Stimulated activated CD4-positive, alpha-beta T cell treated with anti-CD3 and anti-CD28 coated beads, Interleukin-15, amount 100 ng/mL, for 24 hours (primary cell): ENCODE results near the gene SULT1C2.
"Not testable (repeated sequence)": the region's sequence is repeated elsewhere in the genome, so short reads cannot be mapped to it uniquely, and the experiment has no call there.

Source experiments
- DNase-seq: peaks from one replicate; pipeline ENCODE4 v3.0.0-alpha.2; 2020

The SULT1C2 gene

DNA sequence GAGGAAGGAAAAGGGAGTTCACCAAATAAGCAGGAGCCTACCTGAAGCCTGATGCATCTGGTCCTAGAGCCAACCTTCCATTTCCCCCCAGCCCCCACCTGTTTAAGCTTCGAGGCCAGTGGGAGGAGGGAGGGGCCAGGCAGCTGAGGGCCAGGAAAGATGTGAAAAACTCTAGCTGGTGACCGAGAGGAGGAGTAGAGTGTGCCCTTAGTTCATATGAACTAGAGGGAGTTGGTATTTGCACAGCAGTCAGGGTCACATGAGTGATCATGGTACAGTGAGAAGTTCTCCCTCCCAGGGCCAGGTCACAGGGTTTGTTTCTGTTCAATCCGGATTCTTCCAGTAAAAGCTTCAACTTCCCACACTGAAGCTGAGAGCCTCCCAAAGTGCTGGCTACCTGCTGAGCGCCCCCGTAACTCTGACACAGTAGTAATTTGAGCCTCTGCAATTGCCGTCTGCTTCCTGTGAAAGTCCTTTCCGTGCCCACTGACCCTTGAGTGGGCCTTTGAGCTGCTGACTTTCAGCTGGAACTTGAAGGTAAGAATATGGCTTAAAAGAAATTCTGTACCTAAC, at the start of gene SULT1C2:
TSS of gene SULT1C2 (plus strand) at position 362 of the 573 bp plus-strand sequence. CDS start 4,773 bp downstream, outside the sequence.
- no peak for DNase-seq

DNA sequence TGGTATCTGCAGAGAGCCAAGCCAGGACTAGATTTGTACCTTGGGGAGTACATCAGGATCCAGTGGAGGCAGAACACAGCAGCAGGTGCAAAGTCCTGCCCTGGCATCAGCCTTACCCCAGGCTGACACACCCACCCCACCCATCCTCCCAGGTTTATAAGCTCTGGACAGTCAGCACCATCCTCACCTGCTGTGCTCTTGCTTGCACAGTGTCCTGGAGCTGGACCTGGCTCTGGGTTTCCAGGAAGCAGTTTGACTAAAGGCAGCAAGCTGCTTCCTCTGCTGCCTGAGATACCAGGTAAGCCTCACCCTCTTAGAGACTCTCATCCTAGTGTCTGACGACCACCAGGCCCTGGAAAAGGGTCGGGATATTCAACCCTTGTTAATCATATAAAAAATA, 48.9 kb upstream of the SULT1C2 start, which contains the start of gene SULT1C3:
TSS of gene SULT1C3 (plus strand) at position 183 of the 400 bp plus-strand sequence. CDS start 7,227 bp downstream, outside the sequence.
- no peak for DNase-seq

DNA sequence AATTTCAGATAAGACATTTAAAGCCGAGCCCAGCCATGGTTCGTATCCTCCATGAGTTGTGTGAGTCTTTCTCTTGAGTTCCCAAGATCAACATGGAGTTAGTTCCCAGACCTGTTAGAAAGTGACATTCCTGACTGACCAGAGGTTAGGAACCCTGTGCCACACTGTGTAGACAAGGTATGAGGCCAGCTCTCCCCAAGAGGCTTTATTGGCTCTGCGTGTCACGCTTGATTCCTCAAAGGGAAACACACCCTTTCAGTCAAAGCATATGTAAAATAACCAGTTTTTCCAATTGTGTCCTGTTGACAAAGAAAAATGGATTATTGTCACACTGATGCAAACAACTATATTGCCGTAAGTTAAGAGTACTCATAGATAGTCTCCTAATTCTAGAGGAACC, 47.7 kb upstream of the SULT1C2 start:
- DNase-seq: no peak

DNA sequence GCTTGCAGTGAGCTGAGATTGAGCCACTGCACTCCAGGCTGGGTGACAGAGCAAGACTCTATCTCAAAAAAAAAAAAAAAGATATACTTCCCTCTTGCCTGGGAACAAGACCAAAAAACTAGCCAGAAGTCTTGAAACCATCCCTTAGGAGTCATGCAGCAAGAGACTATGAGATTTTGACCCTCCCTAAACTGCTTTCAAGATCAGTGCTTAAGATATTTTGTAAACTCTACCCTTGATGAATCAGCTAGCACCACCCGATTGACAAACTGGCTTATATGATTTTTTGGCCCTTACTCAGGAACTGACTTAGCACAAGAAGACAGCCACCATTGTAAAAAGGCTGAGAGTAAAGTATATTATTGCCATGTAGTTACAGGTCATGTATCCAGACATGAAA, 45.1 kb upstream of the SULT1C2 start:
- DNase-seq: no peak

DNA sequence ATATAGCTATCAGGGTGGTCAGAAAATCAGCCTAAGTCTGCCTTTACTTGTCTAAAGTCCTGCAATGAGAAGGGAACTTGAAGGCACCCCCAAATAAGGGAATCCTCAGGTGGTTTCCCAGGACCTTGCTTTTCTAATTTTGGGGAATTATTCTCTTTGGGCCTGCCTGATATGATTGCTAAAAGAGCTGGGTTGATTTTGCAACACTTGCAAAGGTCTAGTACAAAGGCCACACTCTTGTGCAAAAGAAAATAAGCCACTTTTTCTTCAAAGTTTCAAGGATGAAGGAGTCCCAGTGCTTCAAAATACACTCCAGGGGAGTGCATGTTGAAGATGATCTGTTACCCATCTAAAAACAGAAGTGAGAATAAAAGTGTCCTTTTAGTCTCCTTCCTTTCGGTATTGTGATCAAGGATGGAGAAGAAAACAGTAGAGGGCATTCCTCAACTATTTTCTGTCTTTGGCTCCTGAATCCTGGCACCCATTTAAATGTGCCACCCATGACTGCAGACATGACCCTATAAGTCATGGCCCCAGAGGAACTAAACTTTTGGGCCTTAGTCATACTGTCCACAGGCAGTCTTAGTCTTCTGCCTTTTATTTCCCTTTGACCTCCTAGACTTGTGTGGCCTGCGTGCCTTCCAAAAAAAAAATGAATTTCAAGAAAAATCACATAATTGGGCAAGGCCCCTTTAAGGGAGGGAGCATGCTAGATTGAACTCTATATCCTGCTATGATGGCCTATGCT, 43.9 kb upstream of the SULT1C2 start:
- DNase-seq: no peak

DNA sequence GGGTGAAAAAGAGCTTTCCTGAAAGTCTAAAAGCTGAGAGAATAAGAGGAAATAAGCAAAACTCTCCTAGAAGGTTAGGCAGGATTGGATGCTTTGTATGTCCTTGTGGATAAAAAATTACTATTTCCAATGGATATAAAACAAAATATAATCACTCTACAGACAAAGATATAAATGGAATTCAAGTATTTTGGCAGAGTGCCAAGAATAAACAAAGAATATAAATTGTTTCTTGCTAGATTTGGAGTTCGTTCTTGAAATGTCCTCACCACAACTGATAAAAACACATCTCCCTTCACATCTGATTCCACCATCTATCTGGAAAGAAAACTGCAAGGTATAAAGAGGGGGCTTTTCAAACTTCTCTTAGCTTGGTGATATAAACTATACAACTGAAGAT, 35.6 kb upstream of the SULT1C2 start:
- DNase-seq: no peak

DNA sequence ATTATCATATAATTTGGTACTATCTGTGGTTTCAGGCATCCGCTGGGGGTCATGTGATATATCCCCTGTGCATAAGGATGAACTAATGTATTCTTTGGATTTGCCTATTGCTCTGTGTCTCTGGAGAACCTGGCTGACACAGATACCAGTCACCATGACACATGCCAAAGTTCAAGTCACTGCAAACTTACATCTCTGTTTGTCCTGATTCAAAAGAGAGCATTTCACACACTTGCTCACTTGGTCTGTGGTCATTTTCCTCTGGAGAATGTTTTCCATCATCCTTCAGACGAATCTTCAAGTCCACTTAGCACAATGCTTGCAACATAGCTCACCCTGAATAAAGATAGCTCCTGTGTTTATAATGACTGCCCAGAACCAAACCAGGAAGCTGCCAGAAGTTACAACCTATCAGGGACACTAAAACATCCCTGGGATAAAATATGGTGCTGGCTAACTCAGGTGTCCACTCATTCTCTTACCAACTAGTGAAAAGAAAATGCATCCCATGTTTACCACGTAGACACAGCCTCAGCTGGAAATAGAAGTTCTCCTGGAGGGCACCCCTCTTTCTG, 30.9 kb upstream of the SULT1C2 start:
- no peak for DNase-seq

DNA sequence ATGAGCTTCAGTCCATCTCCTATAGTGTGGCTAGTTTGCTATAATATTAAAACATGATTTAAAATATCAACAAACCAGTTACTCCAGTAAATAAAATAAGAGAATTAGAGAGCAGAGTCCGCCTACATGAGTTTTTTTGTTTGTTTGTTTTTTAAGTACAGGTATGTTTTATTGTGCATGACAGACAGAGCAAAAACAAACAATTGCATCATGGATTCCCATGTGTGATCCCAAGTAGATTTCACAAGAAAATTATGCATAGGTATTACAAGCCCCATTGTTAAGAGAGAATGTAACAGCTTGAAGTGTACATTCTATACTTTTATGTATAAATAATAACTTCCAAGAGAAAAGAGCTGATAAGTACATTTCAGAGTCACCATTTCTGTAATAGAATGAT, 27.9 kb upstream of the SULT1C2 start:
- no peak for DNase-seq

DNA sequence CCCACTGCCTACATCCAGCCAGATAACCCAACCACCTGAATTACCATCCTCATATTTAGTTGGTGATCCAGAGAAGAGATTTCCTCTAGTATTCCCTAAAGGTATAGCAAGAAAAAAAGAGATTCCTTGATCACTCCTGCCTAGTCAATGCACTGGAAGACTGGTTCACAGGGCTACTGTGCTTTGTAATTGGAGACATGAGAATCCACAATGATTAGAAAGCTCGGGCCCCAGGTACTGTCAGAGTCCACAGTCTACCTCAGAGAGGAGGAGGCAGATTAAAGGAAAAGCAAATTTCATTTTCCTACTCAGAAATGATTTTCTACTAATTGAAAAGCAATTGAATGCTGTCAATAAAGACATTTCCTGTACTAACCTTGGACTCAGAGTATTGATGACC, 26.7 kb upstream of the SULT1C2 start:
- no peak for DNase-seq

DNA sequence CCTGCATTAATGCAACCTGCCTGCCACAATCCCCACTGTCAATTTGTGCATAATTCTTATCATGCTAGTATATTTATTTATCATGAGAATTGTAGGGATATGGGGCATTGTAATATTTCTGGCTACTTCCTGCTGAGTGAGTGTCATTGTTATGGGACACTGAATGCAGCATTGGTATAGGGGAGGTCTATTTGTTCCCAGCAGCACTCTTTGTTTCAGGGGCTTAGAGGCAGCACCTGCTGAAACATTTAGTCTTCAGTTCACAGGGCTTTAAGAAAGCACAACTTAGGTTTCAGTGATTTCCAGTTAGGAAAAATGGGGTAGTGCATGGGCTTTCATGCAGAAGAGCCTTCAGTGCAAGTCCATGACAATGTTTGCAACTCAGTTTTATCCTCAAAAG, 25.3 kb upstream of the SULT1C2 start:
- no peak for DNase-seq

DNA sequence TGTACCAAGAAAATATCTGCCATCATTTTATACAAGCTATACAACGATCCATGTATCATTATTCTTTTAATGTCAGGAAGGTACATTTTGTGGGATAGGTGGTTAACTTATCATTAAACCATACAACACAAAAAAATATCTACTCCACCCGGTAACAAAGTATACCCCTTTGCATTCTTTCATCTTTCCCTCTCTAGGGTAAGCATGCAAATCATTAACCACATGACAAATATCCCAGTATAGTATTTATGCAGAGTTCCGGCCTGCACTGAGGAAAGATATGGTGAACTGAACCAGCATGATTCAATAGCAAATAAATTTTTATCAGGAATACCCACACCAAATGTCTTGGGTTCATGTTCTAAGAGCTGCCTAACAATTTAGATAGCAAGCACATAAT, 22.5 kb upstream of the SULT1C2 start:
- no peak for DNase-seq

DNA sequence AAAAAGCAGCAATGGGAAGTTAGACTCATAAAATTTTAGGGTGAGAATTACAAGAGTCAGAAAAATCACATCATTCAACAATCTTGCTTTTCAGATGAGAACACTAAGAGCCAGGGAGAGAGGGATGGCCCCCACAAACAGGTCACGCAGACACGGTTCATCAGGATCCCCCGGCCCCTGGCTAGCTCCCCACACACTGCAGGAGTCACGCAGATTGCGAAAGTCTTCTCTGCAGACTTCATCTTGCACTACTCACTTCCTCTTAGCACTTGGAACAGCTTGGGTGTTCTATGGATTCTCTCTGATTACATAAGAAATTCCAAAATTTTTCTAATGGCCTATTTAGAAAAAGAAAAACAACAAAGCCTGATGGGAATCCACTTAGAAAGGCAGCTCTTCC, 21.6 kb upstream of the SULT1C2 start:
- DNase-seq: no peak

DNA sequence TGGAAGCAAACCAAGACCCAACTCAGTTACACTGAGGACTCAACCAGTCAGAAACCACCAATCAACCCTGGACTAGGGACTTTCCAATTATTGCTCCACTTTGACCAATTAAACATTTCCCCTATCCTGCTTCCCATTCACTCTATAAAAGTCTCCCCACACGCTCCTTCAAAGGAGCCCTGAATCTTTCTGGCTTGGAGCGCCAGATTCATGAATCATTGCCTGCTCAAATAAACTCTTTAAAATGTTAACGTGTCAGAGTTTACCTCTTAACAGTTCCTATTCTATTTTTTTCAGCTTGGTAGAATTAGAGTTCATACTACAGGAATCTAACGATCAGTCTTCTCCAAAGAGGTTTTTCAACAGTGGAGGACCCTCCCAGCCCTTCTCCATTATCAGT, 20.7 kb upstream of the SULT1C2 start:
- DNase-seq: no peak

DNA sequence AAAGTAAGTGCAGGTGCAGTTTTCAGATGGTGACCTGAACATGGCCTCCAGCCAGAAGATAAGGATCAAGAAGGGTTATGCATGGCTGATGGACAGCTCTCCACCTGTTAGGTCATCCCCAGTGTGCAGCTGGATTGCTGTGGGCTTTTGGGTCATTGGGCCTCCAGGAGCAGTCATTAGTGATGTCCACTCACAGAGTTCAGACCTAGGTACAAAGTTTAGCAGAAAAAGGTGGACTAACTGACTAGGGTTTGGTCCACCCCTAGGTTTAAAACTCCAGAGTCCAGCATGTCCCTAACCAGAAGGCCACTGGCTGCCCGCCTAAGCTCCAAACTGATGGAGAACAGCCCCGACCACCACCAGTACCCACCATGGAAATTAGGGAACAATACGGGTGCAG, 18.3 kb upstream of the SULT1C2 start:
- no peak for DNase-seq

DNA sequence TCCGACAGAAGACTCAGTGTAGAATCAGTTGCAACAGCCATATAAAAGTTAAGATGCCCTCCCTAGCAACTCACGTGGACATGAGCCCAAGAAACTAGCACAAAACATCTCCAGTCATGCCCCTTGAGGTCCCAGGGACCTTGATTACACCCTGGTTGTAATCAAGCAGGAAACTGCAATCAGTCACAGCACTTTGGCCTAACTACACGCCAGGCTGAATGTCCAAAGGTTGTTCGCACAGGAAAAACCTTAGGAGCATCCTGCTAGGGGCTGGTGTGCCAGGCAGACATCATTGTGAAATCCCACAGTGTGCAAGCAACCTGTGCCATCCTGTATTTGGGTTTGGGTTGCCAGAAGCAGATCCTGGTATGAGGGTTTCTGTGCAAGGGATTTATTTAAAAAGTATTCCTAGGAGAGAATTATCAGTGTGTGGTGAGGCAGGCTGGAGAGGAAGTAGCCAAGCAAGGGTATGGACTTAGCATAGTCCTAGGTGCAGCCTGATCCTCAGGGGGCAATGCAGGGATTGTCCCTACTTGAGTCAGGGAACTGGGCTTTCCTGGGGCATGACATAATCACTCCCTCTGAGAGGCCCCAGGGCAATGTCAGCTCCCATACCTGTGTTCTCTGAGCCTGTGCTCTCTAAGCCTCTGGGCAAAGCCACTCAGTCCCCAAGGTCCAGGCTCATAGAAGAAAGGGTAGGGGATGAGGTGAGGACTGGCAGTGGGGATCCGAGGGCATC, 17.8 kb upstream of the SULT1C2 start:
- DNase-seq: no peak

DNA sequence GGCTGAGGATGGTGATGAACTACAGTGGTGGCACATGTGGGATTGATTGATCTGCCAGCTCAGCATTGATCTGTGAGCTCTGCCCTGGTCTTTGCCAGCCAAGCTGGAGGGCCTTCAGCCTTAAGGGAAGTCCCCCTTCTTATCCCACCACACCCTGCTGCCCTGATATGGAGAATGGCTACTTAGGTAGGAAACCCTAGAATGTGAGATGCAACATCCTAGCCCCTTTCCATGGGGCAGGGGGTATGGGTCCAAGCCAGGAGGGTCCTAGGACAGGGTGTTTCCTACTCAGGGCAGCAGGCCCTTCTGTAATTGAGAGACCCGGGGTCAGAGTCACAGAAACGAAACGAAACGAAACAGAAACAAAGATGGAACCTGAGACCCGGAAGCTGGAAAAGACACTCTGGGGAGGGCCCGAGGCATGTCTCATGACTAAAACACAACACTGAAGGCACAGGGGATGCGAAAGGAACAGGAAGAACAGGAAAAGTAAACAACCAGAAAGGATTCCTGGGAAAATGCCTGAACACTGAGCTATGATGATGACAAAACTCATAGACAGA, 16.9 kb upstream of the SULT1C2 start:
- no peak for DNase-seq

DNA sequence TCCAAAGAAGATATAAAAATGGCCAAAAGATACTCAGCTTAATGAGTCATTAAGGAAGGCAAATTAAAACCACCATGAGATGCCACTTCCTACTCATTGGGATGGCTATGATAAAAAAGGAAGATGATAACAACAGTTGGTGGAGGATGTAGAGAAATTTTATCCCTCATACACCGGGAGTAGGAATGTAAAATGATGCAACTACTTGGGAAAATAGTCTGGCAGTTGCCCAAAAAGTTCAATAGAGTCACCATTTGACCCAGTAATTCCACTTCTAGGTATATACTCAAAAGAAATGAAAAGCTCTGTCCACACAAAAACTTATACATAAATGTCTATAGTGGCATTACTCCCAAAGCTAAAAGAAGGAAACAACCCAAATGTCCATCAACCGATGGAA, 10.1 kb upstream of the SULT1C2 start:
- DNase-seq: no peak

DNA sequence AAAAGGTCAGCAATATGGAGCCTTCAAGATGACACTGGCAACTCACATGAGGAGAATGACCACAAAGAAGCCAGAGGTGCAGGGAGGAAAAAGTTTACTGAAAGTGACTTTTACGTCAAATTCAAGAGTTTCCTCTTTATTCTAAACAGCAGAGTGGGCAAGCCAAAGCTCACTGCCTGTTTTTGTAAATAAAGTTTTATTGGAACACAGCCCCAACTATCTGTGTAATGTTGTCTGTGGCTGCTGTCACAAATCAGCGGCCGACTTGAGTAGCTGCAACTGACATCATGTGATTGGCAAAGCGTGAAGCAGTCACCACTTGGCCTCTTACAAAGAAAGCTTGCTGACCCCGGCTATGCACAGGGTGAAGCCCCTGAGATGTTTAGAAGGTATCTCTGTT, 9.2 kb upstream of the SULT1C2 start:
- no peak for DNase-seq

DNA sequence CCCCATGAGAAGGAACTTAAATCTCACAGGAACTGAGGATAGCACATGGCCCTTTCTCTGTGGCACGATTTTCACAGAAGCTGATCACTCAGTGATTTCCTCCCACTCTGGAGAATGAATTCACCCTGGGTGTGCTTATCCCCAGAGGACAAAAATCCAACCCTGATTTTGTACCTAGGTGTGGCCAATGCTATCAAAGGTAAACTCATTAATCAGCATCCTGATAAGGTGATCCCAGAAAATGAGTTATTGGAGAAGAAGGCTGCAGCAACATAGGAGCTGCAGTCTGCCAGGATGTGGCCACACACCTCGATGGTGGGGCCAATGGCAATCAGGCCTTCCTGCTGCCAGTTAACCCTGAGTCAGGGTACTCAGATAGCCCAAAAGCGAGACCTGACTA, 8.2 kb upstream of the SULT1C2 start:
- DNase-seq: no peak

DNA sequence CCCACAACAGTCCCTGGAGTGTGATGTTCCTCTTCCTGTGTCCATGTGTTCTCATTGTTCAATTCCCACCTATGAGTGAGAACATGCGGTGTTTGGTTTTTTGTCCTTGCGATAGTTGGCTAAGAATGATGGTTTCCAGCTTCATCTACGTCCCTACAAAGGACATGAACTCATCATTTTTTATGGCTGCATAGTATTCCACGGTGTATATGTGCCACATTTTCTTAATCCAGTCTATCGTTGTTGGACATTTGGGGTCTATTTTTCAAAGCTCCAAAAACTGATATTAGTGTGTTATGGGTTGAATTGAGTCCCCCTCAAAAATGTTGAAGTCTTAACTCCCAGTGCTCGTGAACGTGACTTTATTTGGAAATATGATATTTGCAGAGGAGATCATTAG, 4.1 kb upstream of the SULT1C2 start:
- not testable (repeated sequence) for DNase-seq

DNA sequence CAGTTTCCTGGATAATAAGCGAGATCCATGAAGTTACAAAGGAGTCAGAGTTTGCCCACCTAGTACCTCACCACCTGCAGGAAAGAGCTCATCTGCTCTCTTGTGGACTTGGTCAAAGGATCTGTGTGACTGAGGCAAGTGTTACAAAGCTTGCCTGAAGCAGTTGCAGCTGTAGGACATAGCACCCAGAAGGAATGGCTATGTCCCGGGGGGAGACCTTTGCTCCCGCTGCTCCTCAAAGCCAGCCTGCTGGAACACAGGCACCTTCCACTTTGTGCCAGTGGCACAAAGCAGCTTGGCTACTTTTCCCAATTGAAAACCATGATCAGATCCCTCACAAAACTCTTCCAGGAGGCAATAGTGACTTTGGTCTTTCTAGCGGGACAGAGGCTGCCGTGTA, 3.1 kb upstream of the SULT1C2 start:
- no peak for DNase-seq

DNA sequence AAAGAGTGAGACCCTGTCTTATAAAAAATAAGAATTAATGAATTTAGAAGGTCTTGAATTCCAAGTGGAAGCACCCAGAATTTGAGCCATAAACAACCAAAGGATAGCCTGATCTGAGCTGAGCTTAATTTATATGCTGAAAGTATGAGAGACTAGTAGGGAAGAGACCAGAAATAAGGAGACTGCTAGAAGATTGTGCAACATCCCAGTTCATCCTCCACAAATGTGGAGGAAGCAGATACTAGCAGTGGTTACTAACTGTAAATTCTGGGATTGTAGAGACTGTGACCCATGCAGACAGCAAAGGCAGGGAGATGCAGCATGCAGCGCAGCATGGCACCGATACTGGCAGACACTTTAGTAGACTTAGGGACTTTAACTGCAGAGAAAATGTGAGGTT, 1.5 kb upstream of the SULT1C2 start:
- DNase-seq: no peak

DNA sequence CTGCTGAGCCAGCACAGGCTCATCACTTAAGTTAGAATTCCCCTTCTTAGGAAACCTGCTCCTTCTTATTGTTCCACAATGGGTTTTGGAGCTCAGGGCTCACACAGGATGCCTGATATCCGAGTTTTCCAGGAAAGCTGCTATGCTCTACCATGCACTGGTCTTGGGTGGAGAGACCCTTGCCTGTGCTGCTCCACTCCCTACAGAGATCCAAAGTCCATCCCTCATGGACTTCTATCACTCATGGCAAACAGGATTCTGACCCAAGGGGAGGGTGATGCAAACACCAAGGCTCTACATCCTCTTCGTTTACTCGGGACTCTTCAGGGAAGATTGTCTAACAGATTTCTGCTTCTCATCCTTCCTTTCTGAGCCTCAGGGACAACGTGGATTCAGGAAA, 5.2 kb downstream of the SULT1C2 start:
- DNase-seq: no peak
